Ishikawa (cell line): ENCODE data around the gene DHRSX.

Source experiments
- CEBPB ChIP-seq: IDR thresholded peaks from 2 replicates; pipeline ENCODE4 v1.6.1; 2012
- CREB1 ChIP-seq: IDR thresholded peaks from 2 replicates; pipeline ENCODE4 v1.6.1; 2012; ENCODE audit warnings: low read depth
- EGR1 ChIP-seq: IDR thresholded peaks from 2 replicates; pipeline ENCODE4 v1.6.1; 2012
- EP300 ChIP-seq: IDR thresholded peaks from 2 replicates; pipeline ENCODE4 v1.6.1; 2012; ENCODE audit warnings: borderline replicate concordance
- FOXM1 ChIP-seq: IDR thresholded peaks from 2 replicates; pipeline ENCODE4 v1.6.1; 2012; ENCODE audit warnings: low read depth, borderline replicate concordance
- RAD21 ChIP-seq: IDR thresholded peaks from 2 replicates; pipeline ENCODE4 v1.6.1; 2012; ENCODE audit warnings: low read depth
- TAF1 ChIP-seq: IDR thresholded peaks from 2 replicates; pipeline ENCODE4 v1.6.1; 2012; ENCODE audit warnings: low read depth, mild to moderate bottlenecking
- TEAD4 ChIP-seq: IDR thresholded peaks from 2 replicates; pipeline ENCODE4 v1.6.1; 2012
- ZBTB7A ChIP-seq: IDR thresholded peaks from 2 replicates; pipeline ENCODE4 v1.6.1; 2012; ENCODE audit warnings: low read depth
- TF ChIP-seq, protein P1 (sequence below): IDR thresholded peaks from 2 replicates; pipeline ENCODE4 v1.6.1; 2012
- TF ChIP-seq, protein P2 (sequence below): IDR thresholded peaks from 2 replicates; pipeline ENCODE4 v1.6.1; 2012

DNA sequence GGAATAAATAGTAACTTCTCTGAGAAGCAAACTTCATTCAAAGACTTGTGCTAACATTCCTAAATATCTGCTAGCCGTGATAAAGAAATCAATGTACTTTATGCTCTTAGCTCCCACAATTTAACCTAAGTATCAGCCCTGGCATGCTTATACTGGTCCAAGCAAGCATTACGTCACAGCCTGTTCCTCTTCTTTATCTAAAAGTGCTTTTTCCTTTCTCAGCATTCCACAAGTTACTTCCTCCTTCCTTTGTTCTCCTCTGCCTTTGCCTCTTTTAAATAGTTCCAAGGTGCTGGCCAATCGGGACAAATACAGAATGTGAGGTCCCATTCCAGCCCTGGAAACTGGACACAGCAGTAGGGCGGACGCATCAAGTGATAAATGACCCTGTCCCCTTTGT lies 249.6 kb downstream of the DHRSX start:
- TF ChIP-seq FOXM1, result no peak
- no peak for TF ChIP-seq ZBTB7A
- TF ChIP-seq, protein P1, sequence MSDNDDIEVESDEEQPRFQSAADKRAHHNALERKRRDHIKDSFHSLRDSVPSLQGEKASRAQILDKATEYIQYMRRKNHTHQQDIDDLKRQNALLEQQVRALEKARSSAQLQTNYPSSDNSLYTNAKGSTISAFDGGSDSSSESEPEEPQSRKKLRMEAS, result no peak
- no peak for TF ChIP-seq TEAD4
- no peak for TF ChIP-seq TAF1
- TF ChIP-seq RAD21, result no peak
- TF ChIP-seq EP300, result no peak
- no peak for TF ChIP-seq CREB1
- no peak for TF ChIP-seq EGR1
- TF ChIP-seq CEBPB, result no peak
- TF ChIP-seq, protein P2, sequence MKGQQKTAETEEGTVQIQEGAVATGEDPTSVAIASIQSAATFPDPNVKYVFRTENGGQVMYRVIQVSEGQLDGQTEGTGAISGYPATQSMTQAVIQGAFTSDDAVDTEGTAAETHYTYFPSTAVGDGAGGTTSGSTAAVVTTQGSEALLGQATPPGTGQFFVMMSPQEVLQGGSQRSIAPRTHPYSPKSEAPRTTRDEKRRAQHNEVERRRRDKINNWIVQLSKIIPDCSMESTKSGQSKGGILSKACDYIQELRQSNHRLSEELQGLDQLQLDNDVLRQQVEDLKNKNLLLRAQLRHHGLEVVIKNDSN, result no peak
